ENCODE data around the gene TTC7B. TPM values are rescaled to one million over a fixed set of nuclear protein-coding genes. Genes with fewer than 3 reads are reported as not detected.

TTC7B gene
- total and polyA plus RNA-seq, 2 of the 8 experiments (the other 6 are each of a cell fraction or from before 2014, with no cell fraction given) = 23.7 to 34.0 TPM

- Histone ChIP-seq H3K23ac (ENCODE audit: insufficient read length) (no peak overlapping the region), H2BK20ac (ENCODE audit: low read length) (no peak overlapping the region), H3K4me2 (ENCODE audit: insufficient read depth in 1 of 2, low read depth in 2 of 2, low read length in 2 of 2) (no peak overlapping the region), H3K79me1 (ENCODE audit: low read depth, low read length) (no peaks in the 10 kb centered on the region), H3K4ac (replicated peaks; ENCODE audit: insufficient read length, low read depth, low read length) (no peak overlapping the region), H3K27ac (ENCODE audit: low read depth, low read length) (no peak overlapping the region), H2BK5ac (ENCODE audit: low read depth, low read length) (no peak overlapping the region), H3K27me3 (replicated peaks in 1 of 4; ENCODE audit: control insufficient read depth in 3 of 4, extremely low read depth in 1 of 4, insufficient read depth in 3 of 4, low read length in 3 of 4) (no peaks in the 10 kb centered on the region; a peak in 1 of 7 replicates), H2AK5ac (ENCODE audit: low read depth, low read length) (no peak overlapping the region), H3K4me3 (ENCODE audit: extremely low read depth in 1 of 4, insufficient read depth in 2 of 4, low read depth in 3 of 4, low read length in 4 of 4) (no peak overlapping the region), H2BK12ac (ENCODE audit: low read depth, low read length) (no peak overlapping the region), H2BK120ac (replicated peaks; ENCODE audit: low read depth, low read length) (no peak overlapping the region), H2BK15ac (ENCODE audit: low read length) (no peak overlapping the region), H2AFZ (ENCODE audit: low read length) (no peak overlapping the region), H3K9me3 (ENCODE audit: insufficient read depth in 2 of 2, low read depth in 1 of 2, low read length in 1 of 2) (peaks cover 0 to 3% of the 10 kb centered on the region in 2 experiments; a peak in 1 of 4 replicates), H3K36me3 (ENCODE audit: control insufficient read depth in 2 of 4, insufficient read depth in 4 of 4, low read length in 3 of 4) (no peaks in the 10 kb centered on the region), H4K8ac (ENCODE audit: extremely low read depth, insufficient read depth, low read length) (no peak overlapping the region), H4K91ac (replicated peaks; ENCODE audit: insufficient read length, low read length) (no peak overlapping the region), H3K9ac (replicated peaks in 1 of 4; ENCODE audit: extremely low read depth in 1 of 4, low read depth in 3 of 4, low read length in 3 of 4) (no peak overlapping the region), H4K5ac (ENCODE audit: insufficient read length, low read depth, low read length) (no peak overlapping the region), H3K56ac (replicated peaks; ENCODE audit: insufficient read length, low read depth, low read length) (no peak overlapping the region), H3K18ac (ENCODE audit: extremely low read depth, low read length) (no peak overlapping the region), H3K14ac (ENCODE audit: insufficient read length) (no peak overlapping the region), H3K79me2 (ENCODE audit: control insufficient read depth in 1 of 2, insufficient read depth in 2 of 2, low read length in 2 of 2) (no peaks in the 10 kb centered on the region), H4K20me1 (replicated peaks in 1 of 2; ENCODE audit: control insufficient read depth in 1 of 2, insufficient read depth in 2 of 2, low read length in 2 of 2) (no peaks in the 10 kb centered on the region), H3K23me2 (ENCODE audit: low read depth, low read length) (no peaks in the 10 kb centered on the region), H3K4me1 (replicated peaks in 1 of 4; ENCODE audit: control insufficient read depth in 3 of 4, insufficient read depth in 4 of 4, low read length in 3 of 4) (peaks cover 0 to 12% (median 12%) of the 10 kb centered on the region in 4 experiments; a peak in 6 of 7 replicates)
- WGBS, 2 experiments (ENCODE audit: extremely low coverage in 1 of 2, insufficient coverage in 1 of 2, insufficient read length in 1 of 2, insufficient replicate concordance in 2 of 2, low coverage in 1 of 2, low lambda C conversion rate in 2 of 2, missing lambda C conversion rate in 1 of 2) = 84% methylated on average over 4 of the region's 4 CpGs; no CpG with 5 or more reads in 1 of the 2 experiments
- FAIRE-seq = no peak
- POLR2A ChIA-PET (ENCODE audit: partially characterized antibody) = no interaction called here
- DNase-seq (ENCODE audit: low read depth in 1 of 2, low spot score in 2 of 2) = no peak
- CTCF ChIA-PET (ENCODE audit: partially characterized antibody) = interaction anchor here (0.6 to 3.4 kb wide), 14 partner anchors 9 to 325 kb away, joined by 3 to 12 read pairs (median 3); no protein-coding TSS in a partner anchor
- TF ChIP-seq USF2 (IDR thresholded peaks at IDR 0.05; ENCODE audit: low read length) (no peak), POLR2AphosphoS5 (IDR thresholded peaks at IDR 0.05; ENCODE audit: low read depth, low read length) (no peak), SRF (IDR thresholded peaks at IDR 0.05; ENCODE audit: low read depth, low read length) (no peak), TCF12 (IDR thresholded peaks at IDR 0.05; ENCODE audit: low read depth, low read length) (no peak), TAF7 (optimal IDR thresholded peaks at IDR 0.05; ENCODE audit: borderline replicate concordance, low read depth, low read length) (no peak), JUN (IDR thresholded peaks at IDR 0.05; ENCODE audit: low read depth, low read length) (no peak), CTCF (IDR thresholded peaks at IDR 0.05; ENCODE audit: control extremely low read depth in 1 of 3, insufficient read depth in 1 of 3, low read depth in 1 of 3, low read length in 3 of 3) (no peak), SIRT6 (IDR thresholded peaks at IDR 0.05; ENCODE audit: low read length) (no peak), GTF2F1 (IDR thresholded peaks at IDR 0.05; ENCODE audit: borderline replicate concordance, low read depth, low read length) (no peak), TAF1 (IDR thresholded peaks at IDR 0.05; ENCODE audit: low read depth, low read length) (no peak), CBX5 (IDR thresholded peaks at IDR 0.05; ENCODE audit: low read depth, low read length) (no peak)
These were observed 255.7 kb downstream of the TTC7B start for GRCh38 chr14:90560558-90560957.
